GM19328 (cell line): ENCODE results near the gene AADACL4.

ENCODE experiments used
- ATAC-seq: cut with Tn5 transposase; IDR thresholded peaks from one replicate; pipeline ENCODE4 v1.9.1; 2021; ENCODE audit warnings: mild to moderate bottlenecking, moderate library complexity; ENCODE audit not compliant: unreplicated experiment

The AADACL4 gene

DNA sequence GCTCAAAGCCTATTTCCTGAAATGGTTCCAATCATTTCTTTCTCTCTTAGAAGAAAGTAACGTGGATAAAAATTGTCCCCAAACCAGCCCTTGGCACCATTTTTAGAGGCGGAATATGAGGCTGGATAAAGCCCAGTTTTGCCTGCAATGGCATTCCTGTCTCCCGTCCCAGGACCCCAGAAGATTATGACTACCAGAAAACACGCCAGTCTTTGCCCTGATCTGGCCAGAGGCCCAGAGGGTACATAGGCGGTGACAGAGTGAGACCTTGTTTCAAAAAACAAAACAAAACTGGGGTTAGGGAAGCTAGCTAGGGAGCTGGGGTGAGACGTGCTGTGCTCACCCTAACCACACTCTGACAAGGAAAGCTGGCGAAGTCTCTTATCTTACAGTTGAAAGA is at the start of gene AADACL4:
Gene AADACL4 (plus strand): TSS at position 301 of the 400 bp plus-strand sequence. CDS start 462 bp downstream, outside the sequence.
- ATAC-seq = no peak

GRCh38 chr1:12594490-12594889 is 49.4 kb upstream of the AADACL4 start:
- ATAC-seq = no peak

DNA sequence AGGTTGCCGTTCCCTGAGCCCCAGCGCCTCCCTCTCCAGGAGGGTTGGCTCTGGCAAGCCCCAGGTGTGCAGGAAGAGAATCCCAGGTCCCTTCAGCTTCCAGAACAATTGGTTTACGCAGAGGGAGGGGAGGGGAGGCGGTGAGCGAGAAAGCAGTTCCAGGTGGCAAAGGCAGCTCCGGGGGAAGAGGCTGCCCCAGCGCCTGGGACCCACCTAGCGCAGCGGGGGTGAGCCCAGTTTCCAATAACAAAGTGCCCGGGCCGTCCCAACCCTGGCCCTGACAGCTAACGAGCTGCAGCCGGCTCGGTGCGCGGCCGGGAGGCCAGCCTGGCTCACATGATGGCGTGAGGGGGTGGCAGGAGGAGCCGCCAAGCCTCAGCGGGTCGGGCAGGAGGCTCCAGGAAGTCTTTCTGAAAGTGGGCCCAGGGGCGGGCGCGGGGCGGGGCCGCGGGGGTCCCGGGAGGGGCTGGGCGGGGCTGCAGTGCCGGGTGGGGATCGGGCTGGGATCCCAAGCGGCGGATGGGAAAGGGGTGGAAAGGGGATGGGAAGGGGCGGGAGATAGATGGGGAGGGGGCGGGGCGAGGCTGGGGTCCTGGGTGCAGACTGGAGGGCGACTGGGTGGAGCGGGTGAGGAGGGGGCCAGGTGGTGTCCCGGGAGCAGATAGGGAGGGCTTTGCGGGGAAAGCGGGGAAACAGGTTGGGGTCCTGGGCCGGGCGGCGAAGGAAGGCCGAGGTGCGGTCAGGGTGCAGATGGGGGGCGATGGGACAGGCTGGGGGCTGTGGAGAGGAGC is 48.7 kb upstream of the AADACL4 start:
- ATAC-seq = no peak

GRCh38 chr1:12595757-12596006 is 48.2 kb upstream of the AADACL4 start:
- ATAC-seq = no peak

- ATAC-seq = no peak
Observed at GRCh38 chr1:12596007-12596821, 47.7 kb upstream of the AADACL4 start.

DNA sequence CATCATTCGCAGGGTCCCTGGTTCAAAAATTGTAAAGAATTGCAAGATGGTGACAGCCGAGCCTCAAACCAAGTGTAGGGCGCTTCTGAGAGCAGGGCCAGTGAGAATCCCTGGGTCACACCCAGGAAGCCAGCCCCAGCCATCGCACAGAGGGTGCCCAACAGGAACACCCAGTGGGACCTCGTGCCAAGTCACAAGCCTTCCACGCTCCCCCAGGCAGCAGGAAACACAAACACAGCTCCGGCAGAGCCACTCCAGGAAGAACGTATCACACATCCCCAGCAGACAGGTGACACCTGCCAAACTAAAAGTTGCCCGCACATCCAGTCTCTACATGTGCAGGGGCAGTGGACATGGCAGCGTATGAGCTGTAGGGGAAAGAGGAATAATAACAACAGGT is 46.1 kb upstream of the AADACL4 start:
- ATAC-seq = no peak

- no peak for ATAC-seq
Observed at GRCh38 chr1:12598974-12599373, 44.9 kb upstream of the AADACL4 start.

- no peak for ATAC-seq
Observed at GRCh38 chr1:12599657-12600056, 44.2 kb upstream of the AADACL4 start.

- no peak for ATAC-seq
Observed at GRCh38 chr1:12600335-12600734, 43.5 kb upstream of the AADACL4 start.

DNA sequence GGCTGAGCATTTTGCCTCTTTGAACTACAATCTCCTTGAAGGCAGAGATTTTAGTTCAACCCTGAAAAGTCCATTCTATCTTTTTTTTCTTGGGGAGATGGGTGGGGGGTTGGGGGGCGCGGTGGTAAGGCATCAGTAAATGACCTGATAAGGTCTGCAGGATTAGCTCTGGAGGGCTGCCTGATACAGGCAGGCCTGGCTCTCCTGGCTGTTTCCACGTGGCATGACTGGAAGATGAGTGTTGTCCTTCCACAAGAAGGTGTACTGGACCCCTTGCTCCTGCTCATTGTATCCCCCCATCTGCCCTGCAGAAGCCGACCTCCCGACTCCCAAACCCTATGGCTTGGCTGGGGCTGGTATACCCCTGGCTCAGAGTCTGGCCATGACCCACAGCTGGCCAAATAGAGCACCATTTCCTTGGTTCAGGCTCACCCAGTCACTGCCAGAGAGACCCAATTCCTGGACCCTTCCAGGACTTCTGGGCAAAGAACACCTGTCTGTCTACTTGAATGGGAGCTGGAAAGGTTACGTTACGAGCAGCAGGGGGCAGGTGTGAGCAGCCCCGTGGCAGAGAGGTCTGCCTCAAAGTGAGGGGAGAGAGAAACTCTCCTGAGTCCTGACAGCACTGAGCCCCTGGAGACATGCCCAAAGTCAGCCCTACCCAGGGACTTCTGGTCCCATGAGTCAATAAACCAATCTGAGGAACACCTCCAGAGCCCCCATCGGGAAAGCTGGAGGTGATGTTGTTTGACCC is 42.8 kb upstream of the AADACL4 start:
- ATAC-seq = no peak

- ATAC-seq = no peak
Observed at GRCh38 chr1:12601700-12602658, 41.9 kb upstream of the AADACL4 start.

GRCh38 chr1:12602659-12603024 is 41.2 kb upstream of the AADACL4 start:
- no peak for ATAC-seq

DNA sequence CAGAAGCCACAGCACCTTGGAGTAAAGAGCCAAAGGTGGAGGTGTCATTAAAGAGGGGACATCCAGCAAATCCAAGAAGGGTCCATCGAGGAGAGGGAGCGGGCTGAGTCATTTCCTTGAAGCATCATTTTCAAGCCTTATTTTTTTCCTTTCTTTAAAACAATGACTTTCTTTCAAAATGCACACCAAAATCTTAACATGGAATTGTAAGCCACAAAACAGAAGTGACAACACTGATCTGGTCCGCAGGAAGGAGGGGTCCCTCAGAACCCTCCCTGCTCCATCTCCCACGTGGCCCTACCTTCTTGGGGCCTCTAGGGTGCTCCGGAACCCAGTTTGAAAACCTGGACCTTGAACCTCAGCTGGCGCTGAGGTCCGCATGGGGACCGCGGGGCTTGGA is 40.7 kb upstream of the AADACL4 start:
- no peak for ATAC-seq

GRCh38 chr1:12604114-12604874 is 39.6 kb upstream of the AADACL4 start:
- no peak for ATAC-seq

- no peak for ATAC-seq
Observed at GRCh38 chr1:12604986-12605385, 38.9 kb upstream of the AADACL4 start.

DNA sequence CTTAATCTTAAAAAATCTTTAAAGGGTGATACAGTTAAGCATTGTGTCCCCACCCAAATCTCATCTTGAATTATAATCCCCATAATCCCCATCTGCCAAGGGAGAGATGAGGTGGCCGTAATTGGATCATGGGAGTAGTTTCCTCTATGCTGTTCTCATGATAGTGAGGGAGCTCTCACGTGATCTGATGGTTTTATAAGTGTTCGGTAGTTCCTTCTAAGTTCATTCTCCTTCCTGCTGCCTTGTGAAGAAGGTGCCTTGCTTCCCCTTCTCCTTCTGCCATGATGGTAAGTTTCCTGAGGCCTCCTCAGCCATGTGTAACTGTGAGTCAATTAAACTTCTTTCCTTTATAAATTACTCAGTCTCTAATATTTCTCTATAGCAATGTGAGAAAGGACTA is 36.6 kb upstream of the AADACL4 start:
- ATAC-seq = no peak

DNA sequence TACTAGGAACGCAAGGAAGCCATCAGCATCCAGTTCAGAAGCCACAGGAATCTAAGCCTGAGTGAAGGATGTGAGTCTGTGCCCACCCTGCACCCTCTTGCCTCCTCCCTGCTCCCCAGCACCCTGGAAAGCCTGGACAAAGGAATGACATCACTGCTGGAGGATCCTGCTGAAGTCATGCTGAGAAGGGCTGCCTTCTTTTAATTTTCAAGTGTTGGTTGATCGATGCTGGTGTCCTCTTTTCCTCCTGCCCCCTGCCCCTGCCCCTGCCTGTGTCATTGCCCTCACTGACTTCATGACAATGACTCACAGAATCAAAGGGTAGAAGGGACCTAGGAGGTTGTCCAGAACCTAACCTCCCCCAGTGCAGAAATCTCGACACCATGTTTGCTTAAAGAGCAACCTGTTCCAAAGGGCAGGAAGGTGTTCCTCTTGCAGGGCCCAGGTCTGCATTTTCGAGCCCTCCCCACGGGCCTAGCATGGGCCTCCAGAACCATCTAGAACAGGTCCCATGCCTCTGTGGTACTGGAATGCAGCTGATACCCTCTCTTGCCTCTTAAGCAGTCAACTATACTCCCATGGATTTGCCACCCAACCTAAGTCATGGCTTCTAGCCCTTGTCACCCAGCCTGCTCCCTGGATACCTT is 35.5 kb upstream of the AADACL4 start:
- ATAC-seq = no peak

DNA sequence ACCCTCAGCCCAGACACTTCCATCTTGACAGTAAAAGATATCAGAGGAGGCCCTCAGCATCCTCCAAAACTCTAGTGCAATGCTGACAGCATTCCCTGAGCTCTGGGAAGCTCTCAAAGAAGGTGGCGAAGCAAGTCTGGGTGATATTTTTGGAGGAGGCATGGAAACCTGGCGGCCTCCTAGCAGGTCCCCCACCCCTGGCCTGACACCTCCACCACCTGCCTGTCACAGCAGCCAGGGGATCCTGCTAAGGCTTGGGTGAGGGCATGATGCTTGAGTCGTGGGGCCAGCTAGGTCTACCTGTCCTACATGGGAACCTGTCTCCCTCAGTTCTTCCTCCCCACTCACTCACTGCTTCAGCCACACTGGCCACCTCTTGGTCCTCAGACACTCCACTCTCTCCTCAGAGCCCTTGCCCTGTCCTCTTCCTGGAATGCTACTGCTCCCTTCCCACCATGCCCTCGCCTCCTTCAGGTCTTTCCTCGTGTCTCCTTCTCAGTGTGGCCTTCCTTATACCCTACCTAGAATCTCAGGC is 34.3 kb upstream of the AADACL4 start:
- no peak for ATAC-seq

- ATAC-seq = no peak
Observed at GRCh38 chr1:12610305-12610935, 33.5 kb upstream of the AADACL4 start.
